Activated T-cell treated with anti-CD3 and anti-CD28 coated beads, Interleukin-2, amount 50 U/mL, for 72 hours (primary cell): ENCODE data around the gene NLRP8. TPM values are rescaled to one million over a fixed set of nuclear protein-coding genes. Genes with fewer than 3 reads are reported as not detected.
"Not testable (repeated sequence)": the region's sequence is repeated elsewhere in the genome, so short reads cannot be mapped to it uniquely, and the experiment has no call there.

Experiments used
- ATAC-seq, 2 donors: fragments of 150-1000 bp; cut with Tn5 transposase; replicated peaks in 1 of 2; 2 replicates each; pipeline ENCODE4 v1.10.0; 2021; ENCODE audit warnings: moderate library complexity in 2 of 2, mild to moderate bottlenecking in 1 of 2
- DNase-seq, 2 donors: peaks; one replicate each; pipeline ENCODE4 v3.0.0; 2021 to 2022; ENCODE audit warnings: mixed read lengths in 1 of 2
- H3K27ac Mint-ChIP-seq: one replicate; pipeline ENCODE4 v1.8.0; 2022; ENCODE audit warnings: mild to moderate bottlenecking, moderate library complexity, mixed read lengths
- H3K27me3 Mint-ChIP-seq: one replicate; pipeline ENCODE4 v1.8.0; 2022; ENCODE audit warnings: low read depth, mixed read lengths
- H3K36me3 Mint-ChIP-seq, 2 donors: one replicate each; pipeline ENCODE4 v1.8.0; 2022; ENCODE audit warnings: mixed read lengths in 2 of 2, mild to moderate bottlenecking in 1 of 2; ENCODE audit not compliant: insufficient read depth in 2 of 2
- H3K4me1 Mint-ChIP-seq: one replicate; pipeline ENCODE4 v1.8.0; 2022; ENCODE audit warnings: low read depth, mixed read lengths
- H3K4me3 Mint-ChIP-seq, 2 donors: one replicate each; pipeline ENCODE4 v1.8.0; 2022; ENCODE audit warnings: mild to moderate bottlenecking in 2 of 2, mixed read lengths in 2 of 2, moderate library complexity in 2 of 2
- H3K9me3 Mint-ChIP-seq, 2 donors: one replicate each; pipeline ENCODE4 v1.8.0; 2022; ENCODE audit warnings: mixed read lengths in 2 of 2
- total RNA-seq, 2 donors: library from RNA; stranded (reverse); gene quantifications; one replicate each; pipeline ENCODE4 v1.2.3, GENCODE V29; 2022

Gene NLRP8
- total RNA-seq, 2 donors from 2014 or later, result not detected

GRCh38 chr19:55931936-55932386 is 15.7 kb upstream of the NLRP8 start, which contains the start of gene NLRP13:
NLRP13 (minus strand) TSS chr19:55932336; CDS start chr19:55932311, 25 bp downstream.
- no peak for ATAC-seq
- Mint-ChIP-seq H3K27ac (no peak within 1 kb of the TSS), H3K36me3 (peaks cover 1 to 2% of the 10 kb centered on the region in 2 donors), H3K4me1 (no peaks in the 10 kb centered on the region), H3K9me3 (peaks cover 6 to 9% of the 10 kb centered on the region in 2 donors), H3K4me3 (no peak within 1 kb of the TSS), H3K27me3 (no peaks in the 10 kb centered on the region)
- DNase-seq, result no peak

DNA sequence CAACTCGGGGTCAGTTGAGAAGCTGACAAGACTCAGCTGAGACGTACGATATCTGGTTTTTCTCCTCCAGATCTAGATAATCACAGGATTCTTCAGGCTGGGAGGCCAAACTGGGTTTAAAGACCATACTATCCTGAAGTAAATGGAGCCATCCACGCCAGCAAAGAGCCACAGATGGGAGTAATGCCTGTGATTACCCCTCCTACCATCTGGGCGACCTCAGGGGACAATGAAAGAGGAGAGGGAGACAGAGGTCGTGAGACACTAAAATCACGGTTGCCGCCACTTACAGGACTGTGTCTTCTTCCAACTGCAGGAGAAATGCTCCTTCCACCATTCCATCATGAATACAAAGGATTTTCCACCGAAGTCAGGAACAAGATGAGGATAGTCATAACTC is 12.4 kb upstream of the NLRP8 start:
- Mint-ChIP-seq H3K27me3 (no peaks in the 10 kb centered on the region), H3K4me1 (no peaks in the 10 kb centered on the region), H3K27ac (no peak overlapping the region), H3K4me3 (no peak overlapping the region), H3K9me3 (peaks cover 5 to 6% of the 10 kb centered on the region in 2 donors), H3K36me3 (peaks cover 2 to 4% of the 10 kb centered on the region in 2 donors)
- ATAC-seq, result no peak
- DNase-seq, result no peak

GRCh38 chr19:55939206-55939605 is 8.4 kb upstream of the NLRP8 start:
- ATAC-seq, result no peak
- no peak overlapping the region for H3K27ac Mint-ChIP-seq
- no peak for DNase-seq
- no peak overlapping the region for H3K4me3 Mint-ChIP-seq
- peaks cover 3 to 4% of the 10 kb centered on the region in 2 donors for H3K36me3 Mint-ChIP-seq
- no peaks in the 10 kb centered on the region for H3K4me1 Mint-ChIP-seq
- peaks cover 8 to 11% of the 10 kb centered on the region in 2 donors for H3K9me3 Mint-ChIP-seq
- no peaks in the 10 kb centered on the region for H3K27me3 Mint-ChIP-seq

- Mint-ChIP-seq H3K4me1 (no peaks in the 10 kb centered on the region), H3K4me3 (no peak overlapping the region), H3K9me3 (peaks cover 8% of the 10 kb centered on the region in 2 donors), H3K36me3 (peaks cover 3 to 4% of the 10 kb centered on the region in 2 donors), H3K27me3 (no peaks in the 10 kb centered on the region), H3K27ac (no peak overlapping the region)
- ATAC-seq, result no peak
- no peak for DNase-seq
Observed at GRCh38 chr19:55940306-55940705, 7.3 kb upstream of the NLRP8 start.

DNA sequence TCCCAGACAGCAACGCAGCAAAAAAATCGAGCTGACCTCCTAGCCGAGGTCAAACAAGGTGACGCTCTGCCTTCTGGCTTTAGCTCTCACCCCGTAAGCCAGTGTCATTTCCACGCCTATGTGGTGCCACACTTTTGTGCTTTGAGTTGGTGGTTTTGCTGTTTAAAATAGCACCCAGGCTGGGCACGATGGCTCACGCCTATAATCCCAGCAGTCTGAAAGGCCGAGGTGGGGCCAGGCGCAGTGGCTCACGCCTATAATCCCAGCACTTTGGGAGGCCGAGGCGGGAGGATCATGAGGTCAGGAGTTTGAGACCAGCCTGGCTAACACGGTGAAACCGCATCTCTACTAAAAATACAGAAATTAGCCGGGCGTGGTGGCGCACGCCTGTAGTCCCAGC is 2.9 kb downstream of the NLRP8 start:
- H3K9me3 Mint-ChIP-seq, result peaks cover 2 to 10% of the 10 kb centered on the region in 2 donors
- not testable (repeated sequence) for H3K27me3 Mint-ChIP-seq, H3K4me1 Mint-ChIP-seq, H3K27ac Mint-ChIP-seq, H3K4me3 Mint-ChIP-seq, ATAC-seq, H3K36me3 Mint-ChIP-seq, DNase-seq

DNA sequence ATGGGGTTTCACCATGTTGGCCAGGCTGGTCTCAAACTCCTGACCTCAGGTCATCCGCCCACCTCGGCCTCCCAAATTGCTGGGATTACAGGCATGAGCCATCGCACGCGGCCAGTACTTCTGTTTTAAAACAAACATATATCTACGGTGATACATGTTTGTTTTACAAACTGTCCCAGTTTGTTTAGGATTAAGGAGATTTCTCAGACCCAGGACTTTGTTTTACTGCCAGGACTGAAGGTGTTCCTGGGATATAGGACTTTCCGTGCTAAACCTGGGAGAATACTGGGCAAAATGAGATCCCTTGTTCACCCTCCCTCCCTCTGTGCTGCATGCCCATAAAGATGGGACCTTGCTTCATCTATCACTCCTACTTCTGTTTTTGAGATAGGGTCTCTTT is 8.8 kb downstream of the NLRP8 start:
- H3K36me3 Mint-ChIP-seq, result no peaks in the 10 kb centered on the region
- H3K27me3 Mint-ChIP-seq, result no peaks in the 10 kb centered on the region
- no peak overlapping the region for H3K4me3 Mint-ChIP-seq
- H3K27ac Mint-ChIP-seq, result no peak overlapping the region
- no peak for DNase-seq
- no peaks in the 10 kb centered on the region for H3K4me1 Mint-ChIP-seq
- no peak for ATAC-seq
- H3K9me3 Mint-ChIP-seq, result no peaks in the 10 kb centered on the region

DNA sequence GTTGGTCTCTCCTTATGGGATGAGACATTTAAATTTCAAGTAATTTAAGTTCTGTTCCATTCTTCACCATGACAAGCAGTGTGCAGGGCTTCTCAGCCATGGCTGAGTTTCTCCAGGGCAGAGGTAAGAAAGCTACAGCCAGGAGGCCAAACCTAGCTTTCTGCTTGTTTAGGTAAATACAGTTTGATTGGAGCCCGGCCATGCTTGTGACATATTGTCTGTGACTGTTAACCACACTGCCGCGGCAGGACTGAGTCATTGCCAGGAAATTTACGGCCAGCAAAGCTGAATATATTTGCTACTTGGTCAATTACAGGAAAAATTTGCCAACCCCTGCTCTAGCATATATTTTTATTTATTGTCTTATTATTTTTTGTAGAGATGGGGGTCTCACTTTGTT is 10.7 kb downstream of the NLRP8 start:
- H3K4me3 Mint-ChIP-seq, result no peak overlapping the region
- no peaks in the 10 kb centered on the region for H3K27me3 Mint-ChIP-seq
- H3K36me3 Mint-ChIP-seq, result no peaks in the 10 kb centered on the region
- no peaks in the 10 kb centered on the region for H3K4me1 Mint-ChIP-seq
- ATAC-seq (no peak), DNase-seq (no peak)
- H3K27ac Mint-ChIP-seq, result no peak overlapping the region
- H3K9me3 Mint-ChIP-seq, result no peaks in the 10 kb centered on the region

- DNase-seq (no peak), ATAC-seq (no peak)
- Mint-ChIP-seq H3K36me3 (no peaks in the 10 kb centered on the region), H3K9me3 (no peaks in the 10 kb centered on the region), H3K4me1 (no peaks in the 10 kb centered on the region), H3K4me3 (no peak overlapping the region), H3K27ac (no peak overlapping the region), H3K27me3 (no peaks in the 10 kb centered on the region)
Observed at GRCh38 chr19:55959996-55960675, 12.5 kb downstream of the NLRP8 start.

GRCh38 chr19:55962186-55962585 is 14.6 kb downstream of the NLRP8 start:
- Mint-ChIP-seq H3K27me3 (no peaks in the 10 kb centered on the region), H3K4me1 (no peaks in the 10 kb centered on the region), H3K36me3 (peaks cover 0 to 2% of the 10 kb centered on the region in 2 donors), H3K9me3 (peaks cover under 1 to 3% of the 10 kb centered on the region in 2 donors), H3K4me3 (no peak overlapping the region), H3K27ac (no peak overlapping the region)
- DNase-seq (no peak), ATAC-seq (no peak)

- Mint-ChIP-seq H3K36me3 (peaks cover 1 to 2% of the 10 kb centered on the region in 2 donors), H3K4me1 (no peaks in the 10 kb centered on the region), H3K27me3 (no peaks in the 10 kb centered on the region), H3K4me3 (no peak overlapping the region), H3K27ac (no peak overlapping the region), H3K9me3 (peaks cover 9 to 17% of the 10 kb centered on the region in 2 donors)
- no peak for ATAC-seq
- no peak for DNase-seq
Observed at GRCh38 chr19:55973982-55974381, 26.4 kb downstream of the NLRP8 start.

DNA sequence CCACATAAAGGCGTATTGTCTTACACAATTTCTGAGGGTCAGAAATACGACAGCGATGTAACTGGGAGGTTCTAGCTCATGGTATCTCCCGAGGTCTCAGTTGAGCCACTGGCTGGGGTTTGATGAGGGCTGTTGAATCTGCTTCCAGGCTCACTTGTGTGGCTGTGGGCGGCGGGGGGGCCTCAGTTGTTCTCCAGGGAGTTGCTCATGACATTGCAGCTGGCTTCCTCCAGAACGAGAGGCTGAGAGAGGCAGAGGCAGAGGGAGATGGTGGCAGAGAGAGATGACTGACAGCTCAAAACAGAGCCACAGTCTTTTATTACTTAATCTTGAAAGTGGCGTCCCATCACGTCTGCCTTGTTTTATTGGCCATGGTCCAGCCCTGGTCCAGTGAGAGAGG is 32.8 kb downstream of the NLRP8 start:
- Mint-ChIP-seq H3K4me3 (no peak overlapping the region), H3K9me3 (peaks cover 5 to 9% of the 10 kb centered on the region in 2 donors), H3K4me1 (no peaks in the 10 kb centered on the region), H3K27ac (no peak overlapping the region), H3K36me3 (peaks cover 0 to 2% of the 10 kb centered on the region in 2 donors), H3K27me3 (no peaks in the 10 kb centered on the region)
- ATAC-seq, result no peak
- DNase-seq, result no peak

GRCh38 chr19:55985254-55985653 is 37.6 kb downstream of the NLRP8 start:
- Mint-ChIP-seq H3K36me3 (no peaks in the 10 kb centered on the region), H3K27me3 (no peaks in the 10 kb centered on the region), H3K9me3 (peaks cover 2 to 9% of the 10 kb centered on the region in 2 donors), H3K4me1 (no peaks in the 10 kb centered on the region), H3K4me3 (no peak overlapping the region), H3K27ac (no peak overlapping the region)
- DNase-seq (no peak), ATAC-seq (no peak)

- DNase-seq (no peak), ATAC-seq (no peak)
- peaks cover 2 to 9% of the 10 kb centered on the region in 2 donors for H3K9me3 Mint-ChIP-seq
- no peak within 1 kb of the TSS for H3K27ac Mint-ChIP-seq
- no peak within 1 kb of the TSS for H3K4me3 Mint-ChIP-seq
- H3K4me1 Mint-ChIP-seq, result no peaks in the 10 kb centered on the region
- no peaks in the 10 kb centered on the region for H3K27me3 Mint-ChIP-seq
- no peaks in the 10 kb centered on the region for H3K36me3 Mint-ChIP-seq
Observed at GRCh38 chr19:55986487-55986886, 38.9 kb downstream of the NLRP8 start, which contains the start of gene NLRP5. NLRP5 (plus strand) TSS chr19:55986775.

DNA sequence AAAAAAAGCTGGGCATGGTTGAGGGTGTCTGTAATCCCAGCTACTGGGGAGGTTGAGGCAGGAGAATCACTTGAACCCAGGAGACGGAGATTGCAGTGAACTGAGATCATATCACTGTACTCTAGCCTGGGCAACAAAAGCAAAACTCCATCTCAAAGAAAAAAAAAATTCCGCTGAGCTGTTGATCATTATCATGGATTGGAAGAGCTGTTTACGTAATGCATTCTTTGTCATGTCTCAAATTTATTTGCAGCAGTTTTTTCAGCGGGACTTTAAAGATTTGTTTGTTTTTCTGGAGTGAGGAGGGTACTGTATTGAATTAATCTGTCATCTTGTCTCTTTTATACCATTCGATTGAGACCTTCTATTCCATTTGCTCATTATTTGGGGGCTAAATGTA is 43.2 kb downstream of the NLRP8 start:
- Mint-ChIP-seq H3K36me3 (peaks cover 0 to 2% of the 10 kb centered on the region in 2 donors), H3K4me3 (no peak overlapping the region), H3K27ac (no peak overlapping the region), H3K4me1 (no peaks in the 10 kb centered on the region), H3K9me3 (peaks cover 10 to 11% of the 10 kb centered on the region in 2 donors), H3K27me3 (no peaks in the 10 kb centered on the region)
- ATAC-seq, result no peak
- no peak for DNase-seq
